Adrenal gland (tissue), 12 donors: Measurements from ENCODE around the gene CTBP2. TPM values are rescaled to one million over a fixed set of nuclear protein-coding genes. Genes with fewer than 3 reads are reported as not detected.
"Not testable (repeated sequence)": the region's sequence is repeated elsewhere in the genome, so short reads cannot be mapped to it uniquely, and the experiment has no call there.

Source experiments
- DNase-seq, 7 donors: peaks; one replicate each; pipeline ENCODE4 v3.0.0-alpha.2; 2019 to 2020
- H3K27ac ChIP-seq, 5 donors: fragments of 200-600 bp; sonication (generic) in 4 of 5; 1 replicate in 3 of 5; 2 replicates in 2 of 5; pipeline versions ENCODE4 v1.5.1 to v1.8.0; 2016 to 2020; ENCODE audit warnings: mild to moderate bottlenecking in 1 of 5
- H3K27me3 ChIP-seq: fragments of 200-600 bp; 2 replicates; pipeline ENCODE4 v1.8.0; 2021
- H3K36me3 ChIP-seq, 2 donors: fragments of 200-600 bp; replicated peaks in 1 of 2; 1 replicate in 1 of 2; 2 replicates in 1 of 2; pipeline versions ENCODE4 v1.5.1 to v1.8.0; 2018 to 2022
- H3K4me1 ChIP-seq, 2 donors: fragments of 200-600 bp; replicated peaks in 1 of 2; 1 replicate in 1 of 2; 2 replicates in 1 of 2; pipeline versions ENCODE4 v1.5.1 to v1.8.0; 2018 to 2021
- H3K4me3 ChIP-seq, 4 donors: fragments of 200-600 bp; sonication (generic) in 3 of 4; one replicate each; pipeline ENCODE4 v1.5.1; 2016 to 2018
- H3K9me3 ChIP-seq, 3 donors: fragments of 200-600 bp; sonication (generic) in 1 of 3; replicated peaks in 1 of 3; 1 replicate in 2 of 3; 2 replicates in 1 of 3; pipeline versions ENCODE4 v1.5.1 to v1.8.0; 2016 to 2021
- POLR2A ChIP-seq, 2 donors: fragments of 450-650 bp; IDR thresholded peaks; one replicate each; pipeline ENCODE4 v1.6.1; 2017; ENCODE audit warnings: antibody characterized with exemption in 2 of 2, mild to moderate bottlenecking in 2 of 2, moderate library complexity in 1 of 2
- WGBS, 4 donors: extraction: QIAGEN DNeasy Blood & Tissue Kit in 2 of 4; methylation state at CpG; one replicate each; pipeline versions ENCODE4 v1.1.5 to v1.1.7; 2013 to 2017; 5-methylcytosine and 5-hydroxymethylcytosine counted together
- intact Hi-C, 2 donors: fragments of 100-400 bp; cut with DNase I; formaldehyde crosslinking; loops; one replicate each; pipeline versions ENCODE4 v1.14.1 to v1.15.0; 2022 to 2023
- polyA plus RNA-seq, 3 donors: library from polyadenylated mRNA; stranded (reverse); fragments of 200-250 nt in 2 of 3; fragments of 350-450 nt in 1 of 3; fragmentation: Illumina TruSeq in 1 of 3; extraction: RNeasy Lipid Tissue Mini Kit (QIAGEN cat#74804) in 1 of 3; gene quantifications; one replicate each; pipeline ENCODE4 v1.2.3, GENCODE V29; 2013 to 2014
- total RNA-seq, 9 donors: library from RNA; depleted of rRNA in 4 of 9; stranded (reverse); fragments of >200 nt in 4 of 9; fragments of 120-200 nt in 1 of 9; fragmentation: NEBNext Ultra II Directional in 1 of 9; extraction: Animal tissue kit (Norgen Biotek cat#: 25700) in 1 of 9; gene quantifications; one replicate each; pipeline versions ENCODE4 v1.1.0 to v1.2.4, GENCODE V29; 2013 to 2023
- TF ChIP-seq, protein P1 (sequence below), 6 experiments: fragments of 450-650 bp in 4 of 6; fragments of 200-600 bp in 2 of 6; sonication (generic) in 1 of 6; IDR thresholded peaks; 1 replicate in 5 of 6; 2 replicates in 1 of 6; pipeline versions ENCODE4 v1.5.1 to v1.8.0; 2016 to 2021; ENCODE audit warnings: antibody characterized with exemption in 6 of 6, mild to moderate bottlenecking in 2 of 6, moderate library complexity in 1 of 6
- donor health status: healthy with polysubstance abuse.
- donor health status: Bipolar disorder and iron deficiency.
- donor health status: DM: yes; HTN: yes; CAD: no.
- donor health status: DM: no; HTN: no; CAD: no.
- donor health status: DM: no; HTN: no; CAD: no.
- donor health status: DM: yes; HTN: yes; CAD: no.

The CTBP2 gene
- total and polyA plus RNA-seq, 12 donors = 25.3 to 66.5 (median 45.7) TPM

DNA sequence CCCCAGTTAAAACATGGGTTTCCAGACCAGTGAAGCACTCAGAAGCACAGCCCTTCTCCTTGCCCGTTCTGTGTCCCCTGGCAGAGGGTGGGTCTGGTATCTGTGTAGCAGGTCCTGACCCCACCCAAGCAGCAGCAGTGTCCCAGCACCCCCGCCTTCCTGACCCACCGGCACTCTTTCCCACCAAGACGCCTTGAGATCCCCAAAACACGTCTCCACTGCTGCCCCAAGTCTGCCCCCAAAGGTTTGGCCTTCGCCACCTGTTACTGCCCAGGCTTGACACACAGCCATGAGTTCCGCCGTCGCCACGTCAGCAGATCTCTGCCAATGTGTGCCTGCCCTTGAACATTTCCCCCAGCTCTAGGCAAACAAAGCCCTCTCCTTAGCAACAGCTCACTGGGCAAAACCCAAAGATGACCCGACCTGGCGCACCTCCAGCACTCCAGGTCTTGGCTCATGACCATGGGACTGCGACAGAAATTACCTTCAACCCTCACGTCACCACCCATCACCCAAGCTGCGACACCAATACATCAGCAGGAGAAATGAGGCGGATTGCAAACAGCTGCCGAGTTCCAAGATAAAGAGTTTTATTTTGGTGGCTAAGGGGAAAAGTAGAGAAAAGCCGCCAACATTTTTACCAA is 75.6 kb downstream of the CTBP2 start:
- intact Hi-C loops = loop anchor here in 1 of 2 donors (10.0 kb wide), 1 partner anchor 70 kb away; no protein-coding TSS in a partner anchor
- peaks cover 20 to 51% of the 10 kb centered on the region in 2 donors for H3K4me1 ChIP-seq

GRCh38 chr10:125084191-125084613 is 76.2 kb downstream of the CTBP2 start:
- 32 to 49% (median 41%) methylated on average over 7 to 11 of the region's 11 CpGs for WGBS, 4 donors
- Histone ChIP-seq H3K27me3 (no peaks in the 10 kb centered on the region), H3K9me3 (no peaks in the 10 kb centered on the region), H3K4me3 (no peak overlapping the region), H3K4me1 (peaks cover 20 to 51% of the 10 kb centered on the region in 2 donors), H3K36me3 (peaks cover 0 to 7% of the 10 kb centered on the region in 2 donors), H3K27ac (peak overlapping the region; percentile 51 to 97 (median 89))
- intact Hi-C loops = loop anchor here in 1 of 2 donors (10.0 kb wide), 1 partner anchor 71 kb away; no protein-coding TSS in a partner anchor
- DNase-seq = peak; percentile 79 to 90 (median 88)
- TF ChIP-seq, protein P1, sequence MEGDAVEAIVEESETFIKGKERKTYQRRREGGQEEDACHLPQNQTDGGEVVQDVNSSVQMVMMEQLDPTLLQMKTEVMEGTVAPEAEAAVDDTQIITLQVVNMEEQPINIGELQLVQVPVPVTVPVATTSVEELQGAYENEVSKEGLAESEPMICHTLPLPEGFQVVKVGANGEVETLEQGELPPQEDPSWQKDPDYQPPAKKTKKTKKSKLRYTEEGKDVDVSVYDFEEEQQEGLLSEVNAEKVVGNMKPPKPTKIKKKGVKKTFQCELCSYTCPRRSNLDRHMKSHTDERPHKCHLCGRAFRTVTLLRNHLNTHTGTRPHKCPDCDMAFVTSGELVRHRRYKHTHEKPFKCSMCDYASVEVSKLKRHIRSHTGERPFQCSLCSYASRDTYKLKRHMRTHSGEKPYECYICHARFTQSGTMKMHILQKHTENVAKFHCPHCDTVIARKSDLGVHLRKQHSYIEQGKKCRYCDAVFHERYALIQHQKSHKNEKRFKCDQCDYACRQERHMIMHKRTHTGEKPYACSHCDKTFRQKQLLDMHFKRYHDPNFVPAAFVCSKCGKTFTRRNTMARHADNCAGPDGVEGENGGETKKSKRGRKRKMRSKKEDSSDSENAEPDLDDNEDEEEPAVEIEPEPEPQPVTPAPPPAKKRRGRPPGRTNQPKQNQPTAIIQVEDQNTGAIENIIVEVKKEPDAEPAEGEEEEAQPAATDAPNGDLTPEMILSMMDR (IDR thresholded peaks at IDR 0.05) = peak in 4 of 6 experiments; percentile 6 to 35 (median 14)
- no peak for TF ChIP-seq POLR2A (IDR thresholded peaks at IDR 0.05)

More for the DNA sequence above, 75.6 kb downstream of the CTBP2 start:
- TF ChIP-seq, protein P1 (IDR thresholded peaks at IDR 0.05) = no peak
- peak; percentile 29 to 67 for TF ChIP-seq POLR2A (IDR thresholded peaks at IDR 0.05)
- DNase-seq = peak; percentile 96 to 98 (median 97)
- peak overlapping the region; percentile 51 to 97 (median 89) for H3K27ac ChIP-seq
- 37 to 42% (median 39%) methylated on average over 17 to 18 of the region's 18 CpGs for WGBS, 4 donors
- no peaks in the 10 kb centered on the region for H3K27me3 ChIP-seq
- peaks cover 0 to 7% of the 10 kb centered on the region in 2 donors for H3K36me3 ChIP-seq
- no peak overlapping the region for H3K4me3 ChIP-seq
- no peaks in the 10 kb centered on the region for H3K9me3 ChIP-seq

- 85 to 94% (median 88%) methylated on average over 10 of the region's 10 CpGs for WGBS, 4 donors
- Histone ChIP-seq H3K27me3 (no peaks in the 10 kb centered on the region), H3K4me3 (no peak overlapping the region), H3K27ac (peak overlapping the region in 4 of 5 donors; percentile 81 to 97 (median 93)), H3K9me3 (no peaks in the 10 kb centered on the region), H3K36me3 (peaks cover 0 to 7% of the 10 kb centered on the region in 2 donors), H3K4me1 (peaks cover 20 to 51% of the 10 kb centered on the region in 2 donors)
- peak in 2 of 7 donors; percentile 31 to 35 for DNase-seq
- TF ChIP-seq, protein P1 (IDR thresholded peaks at IDR 0.05) = no peak
- no peak for TF ChIP-seq POLR2A (IDR thresholded peaks at IDR 0.05)
- intact Hi-C loops = loop anchor here in 1 of 2 donors (10.0 kb wide), 1 partner anchor 71 kb away; no protein-coding TSS in a partner anchor
These were observed 76.8 kb downstream of the CTBP2 start for GRCh38 chr10:125083576-125083920.

DNA sequence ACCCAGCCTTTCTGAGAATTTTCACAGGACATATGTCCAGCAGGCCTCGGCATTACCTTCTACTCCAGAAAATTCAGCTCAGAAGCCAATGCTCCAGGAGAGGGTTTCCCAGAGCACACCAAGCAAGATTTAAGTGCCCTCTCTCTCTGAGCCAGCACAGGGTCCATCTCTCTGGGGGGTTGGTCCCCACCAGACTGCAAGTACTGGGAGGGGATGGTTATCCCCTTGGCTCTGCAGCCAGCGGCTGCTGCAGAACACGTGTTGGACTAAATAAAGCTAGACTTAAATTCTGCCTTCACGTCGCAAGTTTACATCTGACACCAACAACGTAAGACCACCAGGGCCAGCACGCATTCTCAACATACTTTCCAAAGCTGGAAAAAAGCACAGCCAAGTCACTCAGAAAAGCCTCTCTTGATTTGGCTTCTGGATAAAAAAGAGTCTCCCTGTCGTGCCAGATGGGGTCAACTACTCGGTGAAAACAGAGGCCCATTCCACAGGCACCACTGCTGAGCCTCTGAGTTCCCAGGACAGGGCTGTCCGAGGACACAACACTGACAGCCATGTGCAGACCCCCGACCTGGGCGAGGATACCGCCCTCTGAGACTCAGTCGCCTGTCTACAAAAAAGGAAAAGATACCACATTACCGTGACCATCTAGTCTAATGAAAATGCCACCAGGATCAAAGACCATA is 77.3 kb downstream of the CTBP2 start:
- intact Hi-C loops = loop anchor here in 1 of 2 donors (10.0 kb wide), 1 partner anchor 72 kb away; no protein-coding TSS in a partner anchor
- H3K4me1 ChIP-seq = peaks cover 20 to 51% of the 10 kb centered on the region in 2 donors
- no peaks in the 10 kb centered on the region for H3K27me3 ChIP-seq
- 88 to 90% (median 89%) methylated on average over 11 to 15 of the region's 15 CpGs for WGBS, 4 donors
- H3K4me3 ChIP-seq = no peak overlapping the region
- DNase-seq = peak in 1 of 7 donors; percentile 13
- no peak for TF ChIP-seq POLR2A (IDR thresholded peaks at IDR 0.05)
- TF ChIP-seq, protein P1 (IDR thresholded peaks at IDR 0.05) = no peak
- peaks cover 0 to 7% of the 10 kb centered on the region in 2 donors for H3K36me3 ChIP-seq
- H3K27ac ChIP-seq = peak overlapping the region in 3 of 5 donors; percentile 89 to 97 (median 97)
- no peaks in the 10 kb centered on the region for H3K9me3 ChIP-seq

- not testable (repeated sequence) for DNase-seq, H3K4me3 ChIP-seq, H3K27me3 ChIP-seq, H3K9me3 ChIP-seq, H3K36me3 ChIP-seq
- H3K4me1 ChIP-seq = peaks cover 20 to 51% of the 10 kb centered on the region in 2 donors
- intact Hi-C loops = loop anchor here in 1 of 2 donors (10.0 kb wide), 1 partner anchor 72 kb away; no protein-coding TSS in a partner anchor
- H3K27ac ChIP-seq = peak overlapping the region in 3 of 5 donors; percentile 69 to 97 (median 78)
- WGBS, 4 donors = 91 to 99% (median 94%) methylated on average over 12 to 13 of the region's 13 CpGs
These were observed 77.9 kb downstream of the CTBP2 start for GRCh38 chr10:125082471-125082870.
